Chondrocyte (in vitro differentiated cells): ENCODE results near the gene KCNMB4. TPM values are rescaled to one million over a fixed set of nuclear protein-coding genes. Genes with fewer than 3 reads are reported as not detected.

ENCODE experiments used
- DNase-seq: peaks from one replicate; pipeline ENCODE4 v3.0.0; 2021; ENCODE audit warnings: mixed read lengths, low spot score
- H3K27ac Mint-ChIP-seq: one replicate; pipeline ENCODE4 v1.8.0; 2021; ENCODE audit warnings: mild to moderate bottlenecking, moderate library complexity, mixed read lengths; ENCODE audit not compliant: unreplicated experiment
- H3K27me3 Mint-ChIP-seq: 2 replicates; pipeline ENCODE4 v1.8.0; 2021; ENCODE audit warnings: low read depth, mixed read lengths
- H3K36me3 Mint-ChIP-seq: 2 replicates; pipeline ENCODE4 v1.8.0; 2021; ENCODE audit warnings: low read depth, mixed read lengths
- H3K4me1 Mint-ChIP-seq: 2 replicates; pipeline ENCODE4 v1.8.0; 2021; ENCODE audit warnings: low read depth, mild to moderate bottlenecking, mixed read lengths
- H3K4me3 Mint-ChIP-seq: one replicate; pipeline ENCODE4 v1.8.0; 2021; ENCODE audit warnings: mild to moderate bottlenecking, moderate library complexity, mixed read lengths; ENCODE audit not compliant: unreplicated experiment
- H3K9me3 Mint-ChIP-seq: 2 replicates; pipeline ENCODE4 v1.8.0; 2021; ENCODE audit warnings: low read depth, mixed read lengths
- CTCF ChIP-seq: fragments of 200-600 bp; sonication (generic); IDR thresholded peaks from 2 replicates; pipeline ENCODE4 v1.5.0; 2021; ENCODE audit warnings: antibody characterized with exemption, mild to moderate bottlenecking, moderate library complexity
- total RNA-seq: library from RNA; stranded (reverse); gene quantifications from 3 replicates; pipeline ENCODE4 v1.2.1, GENCODE V29; 2021

KCNMB4 gene
- total RNA-seq, 1 donor from 2014 or later: 3.3 TPM

- H3K4me1 Mint-ChIP-seq: no peaks in the 10 kb centered on the region
- no peak for DNase-seq
- peaks cover 3% of the 10 kb centered on the region for H3K36me3 Mint-ChIP-seq
- no peak overlapping the region for H3K4me3 Mint-ChIP-seq
- peaks cover 18% of the 10 kb centered on the region for H3K9me3 Mint-ChIP-seq
- H3K27me3 Mint-ChIP-seq: no peaks in the 10 kb centered on the region
- H3K27ac Mint-ChIP-seq: no peak overlapping the region
- no peak for TF ChIP-seq CTCF
These were observed 83.1 kb downstream of the KCNMB4 start for GRCh38 chr12:70449074-70449752.

GRCh38 chr12:70449753-70450341 is 83.8 kb downstream of the KCNMB4 start:
- no peak overlapping the region for H3K27ac Mint-ChIP-seq
- H3K4me3 Mint-ChIP-seq: no peak overlapping the region
- H3K4me1 Mint-ChIP-seq: no peaks in the 10 kb centered on the region
- peaks cover 18% of the 10 kb centered on the region for H3K9me3 Mint-ChIP-seq
- H3K27me3 Mint-ChIP-seq: no peaks in the 10 kb centered on the region
- no peak for TF ChIP-seq CTCF
- peaks cover 3% of the 10 kb centered on the region for H3K36me3 Mint-ChIP-seq
- DNase-seq: no peak

- H3K36me3 Mint-ChIP-seq: peaks cover 3% of the 10 kb centered on the region
- no peak for TF ChIP-seq CTCF
- H3K27me3 Mint-ChIP-seq: no peaks in the 10 kb centered on the region
- H3K27ac Mint-ChIP-seq: no peak overlapping the region
- no peak overlapping the region for H3K4me3 Mint-ChIP-seq
- H3K4me1 Mint-ChIP-seq: no peaks in the 10 kb centered on the region
- DNase-seq: no peak
- peaks cover 18% of the 10 kb centered on the region for H3K9me3 Mint-ChIP-seq
These were observed 85.4 kb downstream of the KCNMB4 start for GRCh38 chr12:70451528-70451927.

- Mint-ChIP-seq H3K36me3 (no peaks in the 10 kb centered on the region), H3K4me1 (no peaks in the 10 kb centered on the region), H3K9me3 (peaks cover 2% of the 10 kb centered on the region), H3K27me3 (no peaks in the 10 kb centered on the region), H3K27ac (no peak overlapping the region), H3K4me3 (no peak overlapping the region)
- DNase-seq: no peak
- no peak for TF ChIP-seq CTCF
These were observed 90.9 kb downstream of the KCNMB4 start for GRCh38 chr12:70456953-70457352.

- Mint-ChIP-seq H3K36me3 (peaks cover 4% of the 10 kb centered on the region), H3K9me3 (peaks cover 13% of the 10 kb centered on the region), H3K4me3 (no peak overlapping the region), H3K27me3 (no peaks in the 10 kb centered on the region), H3K4me1 (no peaks in the 10 kb centered on the region), H3K27ac (no peak overlapping the region)
- no peak for TF ChIP-seq CTCF
- no peak for DNase-seq
These were observed 93.7 kb downstream of the KCNMB4 start for GRCh38 chr12:70459786-70460185.
